ENCODE results near the gene CIB2.
A peak's percentile ranks its signal among the peaks of the same experiment; 100 is the strongest.
"Not testable (repeated sequence)": the region's sequence is repeated elsewhere in the genome, so short reads cannot be mapped to it uniquely, and the experiment has no call there.

CIB2 gene

GRCh38 chr15:78131295-78132061 lies at the start of gene CIB2:
Gene CIB2, minus strand, starts transcription at chr15:78131445. Its CDS starts 230 bp downstream, at chr15:78131215.
- DNase-seq (ENCODE audit: low read depth in 2 of 2), result peak; percentile 55 to 57

DNA sequence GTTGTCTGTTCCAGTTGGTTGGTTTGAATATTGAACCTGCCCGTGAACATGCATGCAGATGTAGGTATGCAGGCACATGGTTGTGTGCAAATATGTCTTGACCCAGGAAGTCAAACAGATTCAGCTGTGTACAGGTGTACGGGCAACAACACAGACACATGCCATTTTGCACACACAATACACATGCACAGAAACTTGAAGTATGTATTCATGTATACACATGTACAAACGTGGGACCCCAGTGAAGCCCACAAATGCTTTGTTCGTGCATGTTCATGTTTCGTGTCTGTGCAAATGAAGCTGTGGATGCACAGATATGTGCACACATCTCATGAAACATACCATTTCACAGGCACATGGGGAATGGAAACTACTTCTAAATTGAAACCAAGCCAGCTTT lies 48.7 kb upstream of the CIB2 start:
- DNase-seq (ENCODE audit: low read depth in 2 of 2), result no peak

- DNase-seq (ENCODE audit: low read depth in 2 of 2), result no peak
Observed at GRCh38 chr15:78179286-78179840, 48.1 kb upstream of the CIB2 start.

DNA sequence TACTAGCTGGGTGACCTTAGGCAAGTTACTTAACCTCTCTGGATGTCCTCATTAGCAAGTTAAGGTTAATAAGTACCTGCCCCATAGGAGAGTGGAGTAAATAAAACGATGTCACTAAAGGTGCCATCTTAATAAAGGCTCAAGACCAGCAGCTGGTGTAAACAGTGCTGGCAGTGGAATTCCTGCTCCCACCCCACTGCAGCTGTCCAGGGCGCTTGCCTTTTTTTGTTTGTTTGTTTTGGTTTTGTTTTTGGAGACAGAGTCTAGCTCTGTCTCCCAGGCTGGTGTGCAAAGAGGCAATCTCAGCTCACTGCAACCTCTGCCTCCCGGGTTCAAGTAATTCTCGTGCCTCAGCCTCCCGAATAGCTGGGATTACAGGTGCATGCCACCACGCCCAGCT lies 46.8 kb upstream of the CIB2 start:
- no peak for DNase-seq (ENCODE audit: low read depth in 2 of 2)

DNA sequence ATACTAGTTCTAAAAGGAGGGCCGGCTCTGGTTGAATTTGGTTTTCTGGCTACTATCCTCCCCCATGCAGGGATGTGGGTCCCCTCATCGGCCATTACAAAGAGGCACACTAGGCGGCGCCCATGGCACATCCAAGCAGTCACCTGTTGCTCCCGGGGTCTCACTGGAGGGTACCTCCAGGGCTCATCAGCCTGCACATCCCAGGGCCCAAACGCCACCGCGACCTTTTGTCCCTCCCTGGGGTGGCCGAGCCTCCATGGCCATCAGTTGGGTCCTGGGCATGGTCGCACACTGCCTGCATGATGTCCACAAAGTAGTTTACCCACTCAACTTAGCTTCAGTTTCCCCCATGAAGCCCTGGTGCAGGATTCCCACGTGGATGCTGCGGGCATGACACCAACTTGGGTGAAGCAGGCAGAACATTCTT lies 46.2 kb upstream of the CIB2 start:
- DNase-seq (ENCODE audit: low read depth in 2 of 2), result no peak

GRCh38 chr15:78175330-78175729 lies 44.1 kb upstream of the CIB2 start:
- no peak for DNase-seq (ENCODE audit: low read depth in 2 of 2)

DNA sequence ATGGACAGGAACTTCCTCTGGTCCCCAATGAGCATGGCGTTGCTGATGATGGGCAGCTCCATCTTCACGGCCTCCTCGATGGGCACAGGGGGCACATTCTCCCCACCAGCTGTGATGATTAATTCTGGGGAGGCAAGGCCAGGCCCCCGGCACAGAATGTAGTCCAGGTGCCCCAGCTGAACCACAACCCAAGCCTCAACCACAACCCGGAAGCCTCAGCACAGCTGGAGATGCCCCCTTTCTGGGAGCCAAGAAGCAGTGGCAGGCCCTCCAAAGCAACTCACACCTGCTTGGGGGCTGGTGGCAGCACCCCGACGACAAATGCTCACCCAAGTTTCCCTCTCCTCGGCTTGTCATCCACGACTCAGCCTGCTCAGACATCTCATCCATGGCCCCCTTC lies 43.2 kb upstream of the CIB2 start:
- no peak for DNase-seq (ENCODE audit: low read depth in 2 of 2)

GRCh38 chr15:78171864-78172472 lies 40.7 kb upstream of the CIB2 start:
- DNase-seq (ENCODE audit: low read depth in 2 of 2), result no peak

DNA sequence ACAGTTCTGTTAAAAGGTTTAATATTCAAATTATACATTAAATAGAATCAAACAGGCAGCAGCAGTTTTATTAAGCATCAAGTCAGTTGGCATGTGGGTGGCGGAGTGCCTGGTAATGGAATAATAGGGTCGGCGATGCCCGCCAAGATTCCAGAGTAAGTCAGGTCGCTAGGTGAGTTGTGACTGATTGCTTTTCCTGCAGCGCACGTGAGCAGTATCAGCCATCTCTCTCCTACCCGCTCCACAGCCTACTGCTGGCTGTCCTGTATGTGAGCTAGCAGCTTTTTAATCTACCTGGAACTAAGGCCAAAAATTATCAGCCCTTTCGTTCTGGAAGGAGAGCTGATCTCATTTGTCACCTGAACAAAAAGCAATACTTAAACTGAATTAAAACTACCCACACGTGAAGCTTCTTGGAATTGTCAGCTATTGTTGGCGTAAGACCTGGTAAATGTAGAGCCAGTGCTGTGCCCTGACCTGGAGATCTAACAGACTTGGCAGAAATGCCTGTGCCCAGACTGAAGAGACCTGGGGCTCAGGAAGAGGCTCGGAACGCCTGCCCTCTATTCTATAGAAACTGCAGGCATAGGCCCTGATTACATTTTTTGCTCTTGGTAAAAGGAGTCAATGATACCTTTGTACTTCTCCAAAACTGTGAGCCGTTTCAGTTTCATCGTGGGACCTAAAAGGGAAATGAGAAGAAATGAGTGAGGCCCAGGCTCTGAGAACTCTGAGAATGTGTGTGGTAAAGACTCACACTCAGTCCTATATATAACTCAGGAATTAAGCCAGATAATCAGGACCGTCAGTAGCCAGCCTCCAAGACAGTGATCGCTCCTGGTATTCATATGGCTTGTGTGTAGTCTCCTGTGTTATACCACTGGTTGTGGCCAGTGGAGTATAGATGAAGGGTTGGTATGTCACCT lies 39.9 kb upstream of the CIB2 start:
- no peak for DNase-seq (ENCODE audit: low read depth in 2 of 2)

- no peak for DNase-seq (ENCODE audit: low read depth in 2 of 2)
Observed at GRCh38 chr15:78168608-78169007, 37.4 kb upstream of the CIB2 start.

DNA sequence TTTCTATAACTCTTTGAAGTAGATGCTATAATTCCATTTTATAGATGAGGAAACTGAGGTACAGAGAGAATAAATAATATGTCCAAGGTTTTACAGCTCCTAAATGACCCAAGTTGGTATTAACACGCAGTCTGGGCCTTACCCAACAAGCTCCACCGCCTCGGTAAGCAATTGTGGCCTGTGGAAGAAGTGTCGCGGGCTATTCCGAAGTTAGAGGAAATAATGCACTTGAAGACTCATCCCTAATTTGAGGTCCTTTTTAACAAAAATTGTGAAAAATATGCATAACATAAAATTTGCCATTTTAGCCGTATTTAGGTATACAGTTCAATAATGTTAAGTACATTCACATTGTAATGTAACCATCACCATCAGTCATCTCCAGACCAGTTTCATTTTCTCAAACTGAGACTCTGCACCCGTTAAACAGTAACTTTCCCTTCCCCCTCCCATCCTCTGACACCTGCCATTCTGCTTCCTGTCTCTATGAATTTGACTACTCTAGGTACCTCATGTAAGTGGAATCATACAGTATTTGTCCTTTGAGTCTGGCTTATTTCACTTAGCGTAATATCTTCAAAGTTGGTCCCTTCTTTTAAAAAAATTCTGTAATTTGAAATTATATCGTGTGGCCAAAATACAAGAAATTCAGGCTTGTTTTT lies 36.1 kb upstream of the CIB2 start:
- no peak for DNase-seq (ENCODE audit: low read depth in 2 of 2)

GRCh38 chr15:78164010-78164409 lies 32.8 kb upstream of the CIB2 start:
- DNase-seq (ENCODE audit: low read depth in 2 of 2), result no peak

- peak in 1 of 2 donors; percentile 13 for DNase-seq (ENCODE audit: low read depth in 2 of 2)
Observed at GRCh38 chr15:78162038-78162437, 30.8 kb upstream of the CIB2 start.

GRCh38 chr15:78159395-78159794 lies 28.1 kb upstream of the CIB2 start:
- DNase-seq (ENCODE audit: low read depth in 2 of 2), result no peak

- DNase-seq (ENCODE audit: low read depth in 2 of 2), result no peak
Observed at GRCh38 chr15:78157203-78157602, 26.0 kb upstream of the CIB2 start.

DNA sequence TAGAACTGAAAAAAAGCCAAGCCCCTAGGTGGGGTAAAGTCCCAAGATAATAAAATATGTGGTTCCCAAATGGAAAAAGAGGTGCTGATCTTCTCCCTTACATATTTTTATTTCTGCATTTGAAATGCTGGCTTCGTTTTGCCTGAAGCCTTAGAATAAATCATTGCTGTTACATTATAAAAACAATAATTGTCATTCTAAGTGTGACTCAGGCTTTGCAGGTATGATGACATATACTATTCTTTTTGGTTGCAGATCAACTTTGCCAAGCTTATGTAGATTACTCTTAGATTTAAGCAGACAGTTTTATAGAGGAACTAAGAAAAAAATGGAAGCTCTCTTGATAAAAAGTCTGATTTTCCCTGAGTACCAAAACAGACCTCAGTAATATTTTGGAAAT lies 25.4 kb upstream of the CIB2 start:
- no peak for DNase-seq (ENCODE audit: low read depth in 2 of 2)

DNA sequence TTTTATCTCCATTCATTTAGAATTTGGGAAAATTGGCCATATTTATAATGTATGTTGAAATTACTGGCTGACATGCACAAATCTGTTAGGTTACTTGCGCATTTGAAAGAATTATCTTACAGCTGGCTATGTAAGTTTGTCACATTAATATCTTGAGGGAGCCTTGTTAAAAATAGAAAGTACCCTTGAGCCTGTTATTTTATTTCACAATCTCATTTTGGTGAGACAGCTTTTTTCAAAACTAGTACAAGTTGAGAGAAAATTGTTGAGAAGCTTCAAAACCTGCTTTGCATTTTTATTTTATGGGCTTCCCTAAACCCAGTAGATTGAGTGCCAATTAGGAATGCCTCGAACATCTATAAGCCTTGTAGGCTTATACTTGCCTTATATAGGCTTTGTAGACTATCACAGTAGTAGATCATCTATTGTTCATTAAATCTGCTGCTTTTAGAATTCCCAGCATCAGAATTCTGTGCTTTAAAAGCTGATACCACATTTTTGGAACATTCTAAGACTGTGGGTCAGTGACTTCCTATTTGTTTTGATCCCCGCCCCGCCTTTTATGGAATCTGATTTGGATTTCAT lies 24.2 kb upstream of the CIB2 start:
- no peak for DNase-seq (ENCODE audit: low read depth in 2 of 2)

- no peak for DNase-seq (ENCODE audit: low read depth in 2 of 2)
Observed at GRCh38 chr15:78154955-78155354, 23.7 kb upstream of the CIB2 start.

DNA sequence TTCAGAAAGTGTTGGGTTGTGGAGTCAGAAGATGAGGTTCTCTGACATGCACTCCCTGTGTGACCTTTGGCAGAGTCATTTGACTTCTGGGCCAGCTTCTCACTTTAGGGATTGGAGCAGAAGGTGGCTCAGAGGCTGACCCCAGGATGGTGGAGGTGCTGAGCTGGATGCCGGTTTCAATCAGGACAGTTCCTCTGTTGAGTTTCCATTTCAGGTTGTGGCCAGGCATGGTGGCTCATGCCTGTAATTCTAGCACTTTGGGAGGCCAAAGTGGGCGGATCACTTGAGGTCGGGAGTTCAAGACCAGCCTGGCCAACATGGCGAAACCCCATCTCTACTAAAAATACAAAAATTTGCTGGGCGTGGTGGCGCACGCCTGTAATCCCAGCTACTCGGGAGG lies 19.8 kb upstream of the CIB2 start:
- not testable (repeated sequence) for DNase-seq (ENCODE audit: low read depth in 2 of 2)

- DNase-seq (ENCODE audit: low read depth in 2 of 2), result no peak
Observed at GRCh38 chr15:78149805-78150751, 18.8 kb upstream of the CIB2 start.

All from stimulated activated CD8-positive, alpha-beta memory T cell treated with anti-CD3 and anti-CD28 coated beads, Interleukin-7, amount 100 ng/mL, for 1 hour (primary cell).